ENCODE data around the gene SLC16A7.

- TF ChIP-seq CTCF (IDR thresholded peaks at IDR 0.05): no peak
- no peak for TF ChIP-seq EZH2 (IDR thresholded peaks at IDR 0.05)
These were observed 69.9 kb downstream of the SLC16A7 start for GRCh38 chr12:59665701-59666100.
